HFFc6 (cell line): ENCODE measurements around the gene FDXR. TPM values are rescaled to one million over a fixed set of nuclear protein-coding genes. Genes with fewer than 3 reads are reported as not detected.

Source experiments
- DNase-seq: peaks from one replicate; pipeline ENCODE4 v3.0.0-alpha.2; 2018
- H3K27ac Mint-ChIP-seq: 2 replicates; pipeline ENCODE4 v1.8.0; 2020; ENCODE audit warnings: mild to moderate bottlenecking, mixed read lengths
- H3K27me3 Mint-ChIP-seq: 2 replicates; pipeline ENCODE4 v1.8.0; 2021; ENCODE audit warnings: mild to moderate bottlenecking, moderate library complexity, mixed read lengths; ENCODE audit not compliant: insufficient read depth
- H3K36me3 Mint-ChIP-seq: 2 replicates; pipeline ENCODE4 v1.8.0; 2021; ENCODE audit warnings: low read depth, mixed read lengths
- H3K4me1 Mint-ChIP-seq: 2 replicates; pipeline ENCODE4 v1.8.0; 2020; ENCODE audit warnings: low read depth, mixed read lengths
- H3K4me3 Mint-ChIP-seq: 2 replicates; pipeline ENCODE4 v1.8.0; 2020; ENCODE audit warnings: mild to moderate bottlenecking, moderate library complexity, mixed read lengths
- H3K9me3 Mint-ChIP-seq: 2 replicates; pipeline ENCODE4 v1.8.0; 2020; ENCODE audit warnings: mild to moderate bottlenecking, mixed read lengths
- total RNA-seq, 6 experiments: library from RNA; stranded (reverse); fragmentation: NEBNext Ultra II Directional; extraction: Animal tissue kit (Norgen Biotek cat#: 25700); gene quantifications; 2 replicates in 1 of 6; 3 replicates in 5 of 6; pipeline ENCODE4 v1.2.3, GENCODE V29; 2021
- TF ChIP-seq, protein P1 (sequence below): fragments of 200-600 bp; sonication (generic); IDR thresholded peaks from 2 replicates; pipeline ENCODE4 v1.5.0; 2021; ENCODE audit warnings: antibody characterized with exemption, mild to moderate bottlenecking

FDXR gene
- total RNA-seq, 6 experiments from 2014 or later = 25.5 to 35.5 (median 33.9) TPM

DNA sequence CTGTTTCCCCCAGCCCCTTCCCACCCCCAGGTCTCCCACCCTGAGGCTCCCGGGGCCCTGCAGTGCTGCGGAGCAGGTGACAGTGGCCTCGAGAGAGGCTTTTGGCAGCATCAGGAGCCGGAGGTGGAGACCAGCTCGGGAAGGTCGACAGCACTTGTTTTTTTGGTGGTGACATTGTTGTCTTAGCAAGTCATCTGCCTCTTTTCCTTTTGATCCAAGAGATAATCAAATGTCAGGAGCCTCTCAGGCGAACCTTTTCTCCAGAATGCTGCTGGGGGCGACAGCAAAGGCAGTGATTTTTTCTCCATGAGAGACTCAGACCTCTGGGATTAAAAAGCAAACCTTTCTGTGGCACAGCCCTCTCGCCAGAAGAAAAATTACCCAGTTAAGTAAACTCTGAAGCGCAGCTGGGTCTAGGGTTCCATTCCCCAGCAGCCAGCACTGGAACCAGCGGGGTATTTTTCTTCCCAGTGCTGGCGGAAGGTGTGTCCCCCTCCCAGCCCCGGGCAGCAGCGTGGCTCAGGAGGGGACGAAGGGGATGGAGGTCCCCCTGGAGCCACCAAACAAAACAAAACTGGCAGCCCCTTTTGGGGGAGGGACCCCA is 50.4 kb downstream of the FDXR start:
- Mint-ChIP-seq H3K27ac (no peak overlapping the region), H3K4me3 (no peak overlapping the region), H3K9me3 (no peaks in the 10 kb centered on the region), H3K27me3 (no peaks in the 10 kb centered on the region; the same call in 1 of the 2 replicates), H3K36me3 (no peaks in the 10 kb centered on the region), H3K4me1 (no peaks in the 10 kb centered on the region)
- TF ChIP-seq, protein P1, sequence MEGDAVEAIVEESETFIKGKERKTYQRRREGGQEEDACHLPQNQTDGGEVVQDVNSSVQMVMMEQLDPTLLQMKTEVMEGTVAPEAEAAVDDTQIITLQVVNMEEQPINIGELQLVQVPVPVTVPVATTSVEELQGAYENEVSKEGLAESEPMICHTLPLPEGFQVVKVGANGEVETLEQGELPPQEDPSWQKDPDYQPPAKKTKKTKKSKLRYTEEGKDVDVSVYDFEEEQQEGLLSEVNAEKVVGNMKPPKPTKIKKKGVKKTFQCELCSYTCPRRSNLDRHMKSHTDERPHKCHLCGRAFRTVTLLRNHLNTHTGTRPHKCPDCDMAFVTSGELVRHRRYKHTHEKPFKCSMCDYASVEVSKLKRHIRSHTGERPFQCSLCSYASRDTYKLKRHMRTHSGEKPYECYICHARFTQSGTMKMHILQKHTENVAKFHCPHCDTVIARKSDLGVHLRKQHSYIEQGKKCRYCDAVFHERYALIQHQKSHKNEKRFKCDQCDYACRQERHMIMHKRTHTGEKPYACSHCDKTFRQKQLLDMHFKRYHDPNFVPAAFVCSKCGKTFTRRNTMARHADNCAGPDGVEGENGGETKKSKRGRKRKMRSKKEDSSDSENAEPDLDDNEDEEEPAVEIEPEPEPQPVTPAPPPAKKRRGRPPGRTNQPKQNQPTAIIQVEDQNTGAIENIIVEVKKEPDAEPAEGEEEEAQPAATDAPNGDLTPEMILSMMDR = no peak
- DNase-seq = no peak

- H3K27me3 Mint-ChIP-seq = no peaks in the 10 kb centered on the region; the same call in 1 of the 2 replicates
- H3K4me3 Mint-ChIP-seq = no peak overlapping the region
- no peak overlapping the region for H3K27ac Mint-ChIP-seq
- no peaks in the 10 kb centered on the region for H3K36me3 Mint-ChIP-seq
- TF ChIP-seq, protein P1 = no peak
- H3K4me1 Mint-ChIP-seq = no peaks in the 10 kb centered on the region
- DNase-seq = no peak
- H3K9me3 Mint-ChIP-seq = no peaks in the 10 kb centered on the region
These were observed 51.0 kb downstream of the FDXR start for GRCh38 chr17:74821655-74822334.

DNA sequence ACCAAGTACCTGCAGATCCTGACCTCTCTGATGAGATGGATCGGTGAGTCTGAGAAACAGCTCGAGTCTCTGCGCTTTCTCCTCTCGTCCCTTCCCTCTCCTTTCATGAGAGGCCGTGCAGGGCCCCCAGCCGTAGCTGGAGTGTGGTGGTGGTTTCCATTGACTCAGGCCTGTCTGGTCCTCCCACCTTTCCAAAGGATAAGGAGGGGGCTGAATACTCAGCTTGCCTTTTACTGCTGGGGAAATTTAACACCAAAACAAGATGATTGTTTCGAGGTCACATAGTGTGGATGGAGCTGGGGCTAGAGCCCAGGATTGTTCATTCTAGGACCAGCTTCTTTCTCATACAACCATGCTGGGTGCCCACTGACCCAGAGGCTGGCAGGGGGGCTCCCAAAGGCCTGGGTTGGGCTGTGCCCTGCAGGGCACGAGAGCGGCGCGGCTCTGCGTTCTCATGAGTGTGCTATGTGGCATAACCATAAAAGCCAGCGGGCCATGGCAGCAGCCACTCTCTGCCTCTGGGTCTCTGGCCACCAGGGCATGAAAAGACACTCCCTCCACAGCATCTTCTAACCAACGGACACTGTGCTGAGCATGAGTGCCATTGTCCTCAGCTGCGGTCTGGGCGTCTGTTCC is 52.9 kb downstream of the FDXR start:
- no peak overlapping the region for H3K27ac Mint-ChIP-seq
- peaks cover 2% of the 10 kb centered on the region; the same call in 1 of the 2 replicates for H3K27me3 Mint-ChIP-seq
- TF ChIP-seq, protein P1 = no peak

DNA sequence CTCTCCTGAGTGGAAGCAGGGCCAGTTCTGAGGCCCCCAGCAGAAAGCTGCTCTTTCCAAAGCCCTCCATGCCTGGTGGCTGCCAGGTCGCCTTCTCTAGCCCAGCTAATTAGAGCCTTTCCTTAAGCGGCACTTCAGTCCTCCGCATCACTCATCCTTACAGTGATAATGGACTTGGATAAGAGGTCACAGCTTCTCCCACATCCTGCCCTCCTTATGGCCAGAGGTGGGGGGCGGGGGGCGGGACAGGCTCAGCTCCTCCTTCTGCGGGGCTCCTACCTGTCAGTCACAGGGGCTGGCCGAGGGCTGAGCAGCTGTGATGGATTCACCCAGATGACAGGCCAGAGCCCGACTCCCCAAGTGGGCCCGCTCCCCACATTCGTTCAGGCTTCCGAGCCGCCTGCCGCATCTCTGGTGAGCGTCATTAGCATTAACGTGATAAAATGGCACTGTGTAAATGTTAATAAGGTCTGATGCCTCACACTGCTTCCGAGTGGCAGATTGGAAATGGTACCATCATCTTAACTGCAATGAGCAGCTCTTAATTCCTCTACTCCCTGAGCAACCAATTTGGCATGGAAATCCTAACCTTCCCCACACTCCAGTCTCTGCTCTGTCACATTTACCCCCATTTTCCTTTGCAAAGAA is 54.4 kb downstream of the FDXR start:
- Mint-ChIP-seq H3K27me3 (peaks cover 2% of the 10 kb centered on the region; the same call in 1 of the 2 replicates), H3K27ac (no peak overlapping the region)

More for the DNA sequence above, 52.9 kb downstream of the FDXR start:
- no peaks in the 10 kb centered on the region for H3K36me3 Mint-ChIP-seq
- H3K4me3 Mint-ChIP-seq = no peak overlapping the region
- DNase-seq = no peak
- H3K4me1 Mint-ChIP-seq = no peaks in the 10 kb centered on the region
- H3K9me3 Mint-ChIP-seq = no peaks in the 10 kb centered on the region

More for the DNA sequence above, 54.4 kb downstream of the FDXR start:
- DNase-seq = no peak
- H3K36me3 Mint-ChIP-seq = no peaks in the 10 kb centered on the region
- no peaks in the 10 kb centered on the region for H3K9me3 Mint-ChIP-seq
- H3K4me1 Mint-ChIP-seq = no peaks in the 10 kb centered on the region
- TF ChIP-seq, protein P1 = no peak
- no peak overlapping the region for H3K4me3 Mint-ChIP-seq
